ENCODE measurements around the gene SNX2.

The SNX2 gene

DNA sequence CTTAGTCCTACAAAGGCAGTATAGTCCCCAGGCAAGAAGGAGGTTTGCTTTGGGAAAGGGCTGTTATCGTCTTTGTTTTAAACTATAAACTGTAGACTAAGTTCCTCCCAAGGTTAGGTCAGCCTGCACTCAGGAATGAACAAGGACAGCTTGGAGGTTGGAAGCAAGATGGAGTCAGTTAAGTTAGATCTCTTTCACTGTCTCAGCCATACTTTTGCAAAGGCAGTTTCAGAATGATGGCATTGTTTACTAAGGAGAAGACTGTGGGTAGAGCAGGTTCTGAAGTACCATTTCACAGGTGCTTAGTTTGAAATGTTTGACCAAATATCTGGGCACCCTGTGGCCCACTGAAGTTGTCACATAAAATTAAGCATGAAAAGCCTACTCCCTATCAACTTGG, 90.0 kb downstream of the SNX2 start:
- TF ChIP-seq CTBP1 (IDR thresholded peaks at IDR 0.05; ENCODE audit: borderline replicate concordance) (no peak), FOXK2 (IDR thresholded peaks at IDR 0.05) (no peak), FOXM1 (IDR thresholded peaks at IDR 0.05; ENCODE audit: borderline replicate concordance) (no peak), SUZ12 (IDR thresholded peaks at IDR 0.05) (no peak), ELF4 (IDR thresholded peaks at IDR 0.05) (no peak), ZNF384 (IDR thresholded peaks at IDR 0.05) (no peak), SP1 (IDR thresholded peaks at IDR 0.05) (no peak), TARDBP (IDR thresholded peaks at IDR 0.05) (no peak), PKNOX1 (IDR thresholded peaks at IDR 0.05) (no peak), BHLHE40 (IDR thresholded peaks at IDR 0.05; ENCODE audit: borderline replicate concordance) (no peak), L3MBTL2 (conservative IDR thresholded peaks at IDR 0.05) (no peak), NFRKB (IDR thresholded peaks at IDR 0.05) (no peak), HDGF (IDR thresholded peaks at IDR 0.05; ENCODE audit: borderline replicate concordance) (no peak)
- ChIA-PET POLR2A (no interaction called here), CTCF (no interaction called here)
- DNase-seq (ENCODE audit: extremely low spot score): no peak

GRCh38 chr5:122870219-122870856, 95.5 kb downstream of the SNX2 start:
- TF ChIP-seq SUZ12 (IDR thresholded peaks at IDR 0.05) (no peak), ARNT (IDR thresholded peaks at IDR 0.05) (no peak), HDGF (IDR thresholded peaks at IDR 0.05; ENCODE audit: borderline replicate concordance) (no peak), PKNOX1 (IDR thresholded peaks at IDR 0.05) (no peak), BHLHE40 (IDR thresholded peaks at IDR 0.05; ENCODE audit: borderline replicate concordance) (no peak), TARDBP (IDR thresholded peaks at IDR 0.05) (no peak), L3MBTL2 (conservative IDR thresholded peaks at IDR 0.05) (no peak), ELF4 (IDR thresholded peaks at IDR 0.05) (no peak), CTBP1 (IDR thresholded peaks at IDR 0.05; ENCODE audit: borderline replicate concordance) (no peak), LEF1 (IDR thresholded peaks at IDR 0.05; ENCODE audit: borderline replicate concordance) (no peak), ZNF384 (IDR thresholded peaks at IDR 0.05) (no peak), FOXM1 (IDR thresholded peaks at IDR 0.05; ENCODE audit: borderline replicate concordance) (no peak), FOXK2 (IDR thresholded peaks at IDR 0.05) (no peak), FOXA1 (IDR thresholded peaks at IDR 0.05) (no peak), NFRKB (IDR thresholded peaks at IDR 0.05) (no peak), SP1 (IDR thresholded peaks at IDR 0.05) (no peak)
- POLR2A ChIA-PET: no interaction called here
- CTCF ChIA-PET: no interaction called here
- no peak for DNase-seq (ENCODE audit: extremely low spot score)

DNA sequence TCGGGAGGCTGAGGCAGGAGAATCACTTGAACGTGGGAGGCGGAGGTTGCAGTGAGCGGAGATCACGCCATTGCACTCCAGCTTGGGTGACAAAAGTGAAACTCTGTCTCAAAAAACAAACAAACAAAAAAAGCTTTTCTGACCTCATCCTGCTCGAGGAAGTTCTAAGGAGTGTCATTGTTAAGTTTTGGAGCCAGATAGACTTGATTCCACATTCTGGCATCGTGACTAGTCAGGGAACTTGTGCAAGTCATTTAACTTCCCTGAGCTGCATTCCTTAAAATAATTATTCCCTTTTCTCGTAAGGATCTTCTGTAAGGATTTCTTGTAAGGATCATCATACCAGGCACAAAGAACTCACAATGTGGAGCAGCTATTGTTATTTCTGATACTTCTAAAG, 96.8 kb downstream of the SNX2 start:
- ChIA-PET POLR2A (no interaction called here), CTCF (no interaction called here)
- no peak for TF ChIP-seq SUZ12 (IDR thresholded peaks at IDR 0.05)
- no peak for TF ChIP-seq SP1 (IDR thresholded peaks at IDR 0.05)
- TF ChIP-seq CTBP1 (IDR thresholded peaks at IDR 0.05; ENCODE audit: borderline replicate concordance): no peak
- no peak for TF ChIP-seq PKNOX1 (IDR thresholded peaks at IDR 0.05)
- no peak for TF ChIP-seq NFRKB (IDR thresholded peaks at IDR 0.05)
- TF ChIP-seq ZNF384 (IDR thresholded peaks at IDR 0.05): no peak
- TF ChIP-seq FOXA1 (IDR thresholded peaks at IDR 0.05): no peak
- no peak for TF ChIP-seq HDGF (IDR thresholded peaks at IDR 0.05; ENCODE audit: borderline replicate concordance)
- no peak for TF ChIP-seq TARDBP (IDR thresholded peaks at IDR 0.05)
- TF ChIP-seq L3MBTL2 (conservative IDR thresholded peaks at IDR 0.05): no peak
- no peak for TF ChIP-seq LEF1 (IDR thresholded peaks at IDR 0.05; ENCODE audit: borderline replicate concordance)
- TF ChIP-seq FOXK2 (IDR thresholded peaks at IDR 0.05): no peak
- no peak for TF ChIP-seq BHLHE40 (IDR thresholded peaks at IDR 0.05; ENCODE audit: borderline replicate concordance)
- no peak for TF ChIP-seq ELF4 (IDR thresholded peaks at IDR 0.05)
- no peak for TF ChIP-seq FOXM1 (IDR thresholded peaks at IDR 0.05; ENCODE audit: borderline replicate concordance)
- no peak for TF ChIP-seq ARNT (IDR thresholded peaks at IDR 0.05)
- DNase-seq (ENCODE audit: extremely low spot score): no peak

- ChIA-PET CTCF (no interaction called here), POLR2A (no interaction called here)
- DNase-seq (ENCODE audit: extremely low spot score): no peak
- no peak for TF ChIP-seq SP1 (IDR thresholded peaks at IDR 0.05)
Observed at GRCh38 chr5:122874179-122874875, 99.4 kb downstream of the SNX2 start.

DNA sequence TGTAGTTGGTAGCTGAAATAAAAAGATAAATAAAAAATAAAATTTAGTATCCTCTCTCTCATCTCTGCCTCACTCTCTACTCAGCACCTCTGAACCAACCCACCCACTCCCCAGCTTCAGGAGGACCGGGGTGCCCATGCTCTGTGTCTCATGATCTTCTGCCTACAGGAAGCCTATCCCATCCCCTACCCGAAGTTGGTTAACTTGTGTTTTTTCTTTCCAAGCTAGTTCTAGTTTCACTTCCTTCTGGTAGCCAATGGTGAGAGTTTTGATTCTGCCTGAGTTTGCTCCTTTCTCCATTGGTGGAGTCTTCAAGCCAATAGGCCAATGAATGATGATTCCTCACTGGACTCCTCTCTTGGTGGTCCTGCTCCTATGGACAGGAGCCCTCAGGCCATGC, 102.6 kb downstream of the SNX2 start:
- ChIA-PET CTCF (interaction anchor here (1.2 kb wide), 1 partner anchor 8 kb away, joined by 4 read pairs; no protein-coding TSS in a partner anchor), POLR2A (no interaction called here)
- TF ChIP-seq SP1 (IDR thresholded peaks at IDR 0.05) (no peak), FOXM1 (IDR thresholded peaks at IDR 0.05; ENCODE audit: borderline replicate concordance) (no peak), CTBP1 (IDR thresholded peaks at IDR 0.05; ENCODE audit: borderline replicate concordance) (no peak), ELF4 (IDR thresholded peaks at IDR 0.05) (no peak), FOXA1 (IDR thresholded peaks at IDR 0.05) (no peak), PKNOX1 (IDR thresholded peaks at IDR 0.05) (no peak), HDGF (IDR thresholded peaks at IDR 0.05; ENCODE audit: borderline replicate concordance) (no peak), LEF1 (IDR thresholded peaks at IDR 0.05; ENCODE audit: borderline replicate concordance) (no peak), NFRKB (IDR thresholded peaks at IDR 0.05) (no peak), TARDBP (IDR thresholded peaks at IDR 0.05) (no peak), ARNT (IDR thresholded peaks at IDR 0.05) (no peak), BHLHE40 (IDR thresholded peaks at IDR 0.05; ENCODE audit: borderline replicate concordance) (no peak)
- no peak for DNase-seq (ENCODE audit: extremely low spot score)
